Stimulated activated memory B cell treated with anti-CD40 and anti-IgM and Interleukin-4, amounts not matched to agents 10 μg/mL and 1 μg/mL and 100 μg/mL, for 72 hours (primary cell): Measurements from ENCODE around the gene PGR.
A peak's percentile ranks its signal among the peaks of the same experiment; 100 is the strongest.
"Not testable (repeated sequence)": the region's sequence is repeated elsewhere in the genome, so short reads cannot be mapped to it uniquely, and the experiment has no call there.

ENCODE experiments used
- ATAC-seq: fragments of 150-1000 bp; cut with Tn5 transposase; 2 replicates; pipeline ENCODE4 v1.10.0; 2021
- H3K27ac Mint-ChIP-seq: one replicate; pipeline ENCODE4 v1.8.0; 2022; ENCODE audit warnings: mild to moderate bottlenecking, mixed read lengths
- H3K27me3 Mint-ChIP-seq: one replicate; pipeline ENCODE4 v1.8.0; 2022; ENCODE audit warnings: mixed read lengths
- H3K36me3 Mint-ChIP-seq: one replicate; pipeline ENCODE4 v1.8.0; 2022; ENCODE audit warnings: mixed read lengths
- H3K4me1 Mint-ChIP-seq: one replicate; pipeline ENCODE4 v1.8.0; 2022; ENCODE audit warnings: mixed read lengths
- H3K4me3 Mint-ChIP-seq: one replicate; pipeline ENCODE4 v1.8.0; 2022; ENCODE audit warnings: mild to moderate bottlenecking, moderate library complexity, mixed read lengths
- H3K9me3 Mint-ChIP-seq: one replicate; pipeline ENCODE4 v1.8.0; 2022; ENCODE audit warnings: mixed read lengths

PGR gene

GRCh38 chr11:101045415-101045814 is 84.2 kb downstream of the PGR start:
- ATAC-seq = no peak
- Mint-ChIP-seq H3K36me3 (no peaks in the 10 kb centered on the region), H3K27ac (no peak overlapping the region), H3K27me3 (peaks cover 9% of the 10 kb centered on the region), H3K4me3 (no peak overlapping the region), H3K4me1 (peaks cover 12% of the 10 kb centered on the region), H3K9me3 (peaks cover 3% of the 10 kb centered on the region)

- Mint-ChIP-seq H3K4me1 (peaks cover 12% of the 10 kb centered on the region), H3K27me3 (peaks cover 17% of the 10 kb centered on the region), H3K27ac (no peak overlapping the region), H3K4me3 (no peak overlapping the region), H3K9me3 (peaks cover 3% of the 10 kb centered on the region), H3K36me3 (no peaks in the 10 kb centered on the region)
- no peak for ATAC-seq
These were observed 85.7 kb downstream of the PGR start for GRCh38 chr11:101043940-101044339.

DNA sequence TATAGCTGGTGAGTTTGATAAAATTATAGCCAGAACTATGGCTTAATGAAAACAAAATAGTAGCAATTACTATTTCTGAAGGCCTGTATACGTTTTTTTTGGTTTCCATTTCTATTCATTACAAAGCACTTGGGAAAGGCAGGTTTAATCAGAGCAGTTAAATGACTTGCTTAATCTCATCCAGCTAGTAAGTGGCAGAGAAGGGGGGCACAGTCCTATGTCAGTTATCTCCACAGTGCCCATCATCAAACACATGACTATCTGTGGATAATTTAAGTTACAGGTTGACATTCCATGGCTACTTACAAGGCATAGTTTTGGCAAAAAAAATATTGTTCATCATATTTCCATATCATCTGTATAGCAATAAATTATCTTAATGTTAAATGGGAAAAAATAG is 93.7 kb downstream of the PGR start:
- H3K4me1 Mint-ChIP-seq = peaks cover 11% of the 10 kb centered on the region
- H3K27me3 Mint-ChIP-seq = peaks cover 13% of the 10 kb centered on the region
- H3K27ac Mint-ChIP-seq = no peak overlapping the region
- H3K9me3 Mint-ChIP-seq = peaks cover 3% of the 10 kb centered on the region
- H3K4me3 Mint-ChIP-seq = no peak overlapping the region
- no peak for ATAC-seq
- no peaks in the 10 kb centered on the region for H3K36me3 Mint-ChIP-seq

DNA sequence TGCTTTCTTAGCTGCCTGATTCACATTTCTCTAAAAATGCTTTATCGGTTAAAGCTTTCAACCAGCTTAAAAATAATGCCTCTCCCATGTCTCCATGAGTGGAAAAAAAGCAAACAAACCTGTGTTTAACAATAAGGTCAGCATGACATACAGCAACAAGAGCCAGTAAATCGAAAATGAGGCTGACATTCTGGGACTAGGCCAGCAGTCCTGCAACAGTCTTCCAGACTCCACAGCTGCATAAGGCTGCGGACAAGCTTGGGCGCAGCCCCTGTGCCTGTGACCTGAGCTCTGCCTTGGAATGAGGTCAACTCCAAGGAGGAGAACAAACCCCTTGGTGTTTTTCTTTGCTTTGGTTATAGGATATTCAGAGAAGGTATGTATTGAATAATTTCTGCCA is 95.5 kb downstream of the PGR start:
- H3K4me1 Mint-ChIP-seq = peaks cover 17% of the 10 kb centered on the region
- ATAC-seq = no peak
- no peak overlapping the region for H3K27ac Mint-ChIP-seq
- H3K27me3 Mint-ChIP-seq = no peaks in the 10 kb centered on the region
- H3K36me3 Mint-ChIP-seq = no peaks in the 10 kb centered on the region
- H3K9me3 Mint-ChIP-seq = peaks cover 3% of the 10 kb centered on the region
- no peak overlapping the region for H3K4me3 Mint-ChIP-seq

GRCh38 chr11:101032991-101033390 is 96.6 kb downstream of the PGR start:
- H3K4me1 Mint-ChIP-seq = peaks cover 17% of the 10 kb centered on the region
- no peaks in the 10 kb centered on the region for H3K36me3 Mint-ChIP-seq
- no peak overlapping the region for H3K27ac Mint-ChIP-seq
- no peaks in the 10 kb centered on the region for H3K27me3 Mint-ChIP-seq
- no peak overlapping the region for H3K4me3 Mint-ChIP-seq
- peaks cover 3% of the 10 kb centered on the region for H3K9me3 Mint-ChIP-seq
- no peak for ATAC-seq

- peaks cover 3% of the 10 kb centered on the region for H3K9me3 Mint-ChIP-seq
- no peak overlapping the region for H3K4me3 Mint-ChIP-seq
- H3K27me3 Mint-ChIP-seq = no peaks in the 10 kb centered on the region
- H3K4me1 Mint-ChIP-seq = peaks cover 17% of the 10 kb centered on the region
- ATAC-seq = peak; percentile 57
- H3K27ac Mint-ChIP-seq = peak overlapping the region; percentile 2
- no peaks in the 10 kb centered on the region for H3K36me3 Mint-ChIP-seq
These were observed 97.9 kb downstream of the PGR start for GRCh38 chr11:101031713-101032112.

DNA sequence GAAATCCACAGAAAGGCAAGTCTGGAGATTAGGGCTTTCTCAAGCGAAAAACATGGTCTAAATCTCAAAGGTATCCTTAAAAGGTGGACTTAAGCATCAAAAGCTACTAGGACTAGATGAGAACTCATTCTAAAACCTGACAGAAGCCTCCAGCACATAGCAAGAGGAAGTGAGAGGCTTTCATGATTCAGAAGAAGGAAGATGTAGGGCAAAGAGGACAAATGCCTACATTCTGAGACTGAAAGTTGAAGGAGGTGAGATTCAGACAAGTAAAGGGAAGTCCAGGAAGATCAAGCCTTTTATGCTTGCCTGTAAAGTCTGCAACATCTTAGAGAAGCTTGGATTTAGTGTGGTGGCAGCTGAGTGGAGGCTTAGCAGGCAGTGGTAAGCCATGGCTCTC is 98.9 kb downstream of the PGR start:
- Mint-ChIP-seq H3K4me3 (no peak overlapping the region), H3K4me1 (peaks cover 17% of the 10 kb centered on the region), H3K27ac (peak overlapping the region; percentile 2), H3K27me3 (no peaks in the 10 kb centered on the region), H3K36me3 (no peaks in the 10 kb centered on the region), H3K9me3 (peaks cover 3% of the 10 kb centered on the region)
- peak; percentile 90 for ATAC-seq

DNA sequence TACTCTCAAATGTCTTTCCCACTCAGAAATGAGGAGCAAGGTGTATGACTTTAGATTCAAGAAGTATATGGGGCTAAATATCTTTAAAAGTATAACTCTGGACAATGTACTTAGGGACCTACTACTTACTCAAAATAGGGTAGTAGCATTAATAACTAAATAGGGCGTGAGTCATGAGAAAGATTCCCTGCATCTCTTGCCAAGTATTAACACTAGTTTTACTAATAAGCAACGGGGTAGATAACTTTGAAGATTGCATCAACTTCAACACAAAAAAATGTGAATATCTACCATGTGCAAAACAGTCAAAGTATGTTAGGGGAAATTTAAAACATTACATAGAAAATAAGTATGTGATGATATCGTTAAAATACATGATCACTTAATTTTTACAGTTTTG is 99.6 kb downstream of the PGR start:
- H3K36me3 Mint-ChIP-seq = no peaks in the 10 kb centered on the region
- no peak for ATAC-seq

DNA sequence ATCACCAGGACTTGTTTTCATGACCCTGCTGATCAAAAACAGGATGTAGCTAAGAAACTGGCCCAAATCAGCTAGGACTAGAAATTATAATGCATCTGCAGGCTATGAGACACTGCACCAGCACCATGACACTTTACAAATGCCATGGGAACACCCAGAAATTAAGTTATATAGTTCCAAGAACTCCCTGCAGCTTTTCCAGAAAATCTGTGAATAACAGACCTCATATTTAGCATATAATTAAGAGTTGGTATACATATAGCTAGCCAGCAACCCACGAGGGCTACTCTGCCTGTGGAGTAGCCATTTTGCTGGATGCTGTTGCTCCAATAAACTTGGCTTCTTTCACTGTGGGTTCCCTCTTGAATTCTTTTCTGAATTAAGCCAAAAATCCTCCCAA is 101.0 kb downstream of the PGR start:
- Mint-ChIP-seq H3K4me1 (peaks cover 17% of the 10 kb centered on the region), H3K27ac (no peak overlapping the region), H3K4me3 (no peak overlapping the region), H3K27me3 (no peaks in the 10 kb centered on the region), H3K36me3 (no peaks in the 10 kb centered on the region), H3K9me3 (peaks cover 3% of the 10 kb centered on the region)
- ATAC-seq = no peak

More for the DNA sequence above, 99.6 kb downstream of the PGR start:
- Mint-ChIP-seq H3K27ac (no peak overlapping the region), H3K4me3 (no peak overlapping the region), H3K9me3 (peaks cover 3% of the 10 kb centered on the region), H3K4me1 (peaks cover 17% of the 10 kb centered on the region), H3K27me3 (no peaks in the 10 kb centered on the region)

DNA sequence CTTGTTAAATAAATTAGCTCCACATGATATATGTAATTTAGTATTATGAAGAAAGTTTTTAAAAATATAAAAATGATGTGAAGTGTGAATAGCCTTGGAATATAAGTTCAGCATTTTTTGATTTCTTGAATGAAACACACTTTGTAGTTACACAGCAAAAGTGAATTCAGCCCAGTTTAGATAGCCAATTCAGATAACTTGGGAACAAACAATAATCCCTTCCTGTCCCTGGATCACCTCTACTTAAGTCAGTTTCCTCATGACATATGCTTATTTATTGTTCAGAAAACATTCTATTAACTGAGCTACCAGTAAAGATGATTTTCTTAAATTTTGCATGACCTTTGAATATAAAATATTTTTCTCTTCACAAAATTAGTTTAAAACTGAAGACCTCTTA is 107.4 kb downstream of the PGR start:
- Mint-ChIP-seq H3K27ac (no peak overlapping the region), H3K27me3 (no peaks in the 10 kb centered on the region), H3K4me1 (no peaks in the 10 kb centered on the region), H3K9me3 (no peaks in the 10 kb centered on the region), H3K36me3 (no peaks in the 10 kb centered on the region), H3K4me3 (no peak overlapping the region)
- no peak for ATAC-seq

- no peaks in the 10 kb centered on the region for H3K27me3 Mint-ChIP-seq
- H3K36me3 Mint-ChIP-seq = no peaks in the 10 kb centered on the region
- H3K9me3 Mint-ChIP-seq = no peaks in the 10 kb centered on the region
- no peak overlapping the region for H3K27ac Mint-ChIP-seq
- H3K4me1 Mint-ChIP-seq = no peaks in the 10 kb centered on the region
- no peak for ATAC-seq
- no peak overlapping the region for H3K4me3 Mint-ChIP-seq
These were observed 109.7 kb downstream of the PGR start for GRCh38 chr11:101019870-101020269.

GRCh38 chr11:101014600-101015285 is 114.9 kb downstream of the PGR start:
- Mint-ChIP-seq H3K4me3 (no peak overlapping the region), H3K9me3 (peaks cover 3% of the 10 kb centered on the region), H3K36me3 (peaks cover 4% of the 10 kb centered on the region), H3K27me3 (no peaks in the 10 kb centered on the region), H3K27ac (no peak overlapping the region), H3K4me1 (peaks cover 8% of the 10 kb centered on the region)
- no peak for ATAC-seq

GRCh38 chr11:101013702-101014101 is 115.9 kb downstream of the PGR start:
- H3K4me3 Mint-ChIP-seq, H3K27me3 Mint-ChIP-seq, H3K36me3 Mint-ChIP-seq, H3K9me3 Mint-ChIP-seq, ATAC-seq, H3K27ac Mint-ChIP-seq: not testable (repeated sequence)
- H3K4me1 Mint-ChIP-seq = peaks cover 18% of the 10 kb centered on the region

- no peaks in the 10 kb centered on the region for H3K27me3 Mint-ChIP-seq
- ATAC-seq = no peak
- peak overlapping the region; percentile 69 for H3K27ac Mint-ChIP-seq
- H3K36me3 Mint-ChIP-seq = peaks cover 4% of the 10 kb centered on the region
- peaks cover 22% of the 10 kb centered on the region for H3K4me1 Mint-ChIP-seq
- peaks cover 3% of the 10 kb centered on the region for H3K9me3 Mint-ChIP-seq
- H3K4me3 Mint-ChIP-seq = no peak overlapping the region
These were observed 117.7 kb downstream of the PGR start for GRCh38 chr11:101011881-101012280.

DNA sequence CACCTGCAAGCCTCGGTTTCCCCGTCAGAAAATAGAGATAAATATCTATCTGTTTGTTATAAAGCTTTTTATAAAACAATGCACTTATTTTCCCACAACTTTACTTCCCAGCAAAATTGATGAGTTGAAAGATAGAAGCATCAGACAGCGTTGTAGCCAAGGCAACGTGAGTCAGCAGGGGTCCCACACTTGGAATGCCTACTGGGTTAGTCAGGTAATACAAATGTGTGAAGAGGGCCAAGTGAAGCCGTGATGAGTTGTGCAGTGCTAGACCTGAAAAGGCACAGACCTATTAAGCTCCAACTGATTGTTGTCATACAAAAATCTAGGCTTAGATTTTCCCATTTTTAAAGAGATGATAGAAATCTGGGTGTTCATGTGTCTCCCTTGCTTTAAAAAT is 118.7 kb downstream of the PGR start:
- peaks cover 22% of the 10 kb centered on the region for H3K4me1 Mint-ChIP-seq
- no peaks in the 10 kb centered on the region for H3K27me3 Mint-ChIP-seq
- peak overlapping the region; percentile 69 for H3K27ac Mint-ChIP-seq
- no peak overlapping the region for H3K4me3 Mint-ChIP-seq
- no peak for ATAC-seq
- peaks cover 4% of the 10 kb centered on the region for H3K36me3 Mint-ChIP-seq
- H3K9me3 Mint-ChIP-seq = peaks cover 6% of the 10 kb centered on the region

- H3K27ac Mint-ChIP-seq = peak overlapping the region; percentile 85
- no peak overlapping the region for H3K4me3 Mint-ChIP-seq
- ATAC-seq = peak; percentile 63
- no peaks in the 10 kb centered on the region for H3K27me3 Mint-ChIP-seq
- H3K4me1 Mint-ChIP-seq = peaks cover 22% of the 10 kb centered on the region
- peaks cover 4% of the 10 kb centered on the region for H3K36me3 Mint-ChIP-seq
- H3K9me3 Mint-ChIP-seq = peaks cover 6% of the 10 kb centered on the region
These were observed 119.9 kb downstream of the PGR start for GRCh38 chr11:101009690-101010055.
